ENCODE data around the gene TLE7.

GRCh38 chr16:71460941-71461340 is 19.1 kb upstream of the TLE7 start:
- TF ChIP-seq CTCF (IDR thresholded peaks at IDR 0.05) (no peak), POLR2A (IDR thresholded peaks at IDR 0.05) (no peak)

All from heart left ventricle (tissue), 13 donors.